ENCODE results near the gene CEP55.

Gene CEP55

GRCh38 chr10:93469454-93469853 lies 27.0 kb upstream of the CEP55 start:
- FAIRE-seq (no peak), DNase-seq (ENCODE audit: low spot score) (no peak)

GRCh38 chr10:93471110-93471651 lies 25.2 kb upstream of the CEP55 start:
- peak; percentile 62 for DNase-seq (ENCODE audit: low spot score)
- no peak for FAIRE-seq

- DNase-seq (ENCODE audit: low spot score) = no peak
- FAIRE-seq = no peak
Observed at GRCh38 chr10:93473161-93473560, 23.3 kb upstream of the CEP55 start.

GRCh38 chr10:93473804-93474472 lies 22.5 kb upstream of the CEP55 start:
- DNase-seq (ENCODE audit: low spot score) (no peak), FAIRE-seq (no peak)

GRCh38 chr10:93475227-93475626 lies 21.2 kb upstream of the CEP55 start:
- DNase-seq (ENCODE audit: low spot score) = no peak
- no peak for FAIRE-seq

- DNase-seq (ENCODE audit: low spot score) (peak; percentile 44), FAIRE-seq (no peak)
Observed at GRCh38 chr10:93475871-93476270, 20.5 kb upstream of the CEP55 start.

- FAIRE-seq (no peak), DNase-seq (ENCODE audit: low spot score) (no peak)
Observed at GRCh38 chr10:93476756-93477155, 19.7 kb upstream of the CEP55 start.

GRCh38 chr10:93478873-93479272 lies 17.5 kb upstream of the CEP55 start:
- DNase-seq (ENCODE audit: low spot score) = no peak

GRCh38 chr10:93481637-93482144 lies 14.7 kb upstream of the CEP55 start:
- FAIRE-seq = no peak

More at GRCh38 chr10:93478873-93479272, 17.5 kb upstream of the CEP55 start:
- no peak for FAIRE-seq

GRCh38 chr10:93482145-93482834 lies 14.1 kb upstream of the CEP55 start, which contains the start of gene MYOF:
Gene MYOF (minus strand): TSS chr10:93482334. CDS start chr10:93482194, 140 bp downstream.
- DNase-seq (ENCODE audit: low spot score) (peak; percentile 64), FAIRE-seq (no peak)

More at GRCh38 chr10:93481637-93482144, 14.7 kb upstream of the CEP55 start:
- DNase-seq (ENCODE audit: low spot score) = no peak

- FAIRE-seq (no peak), DNase-seq (ENCODE audit: low spot score) (no peak)
Observed at GRCh38 chr10:93485690-93486089, 10.7 kb upstream of the CEP55 start.

- no peak for DNase-seq (ENCODE audit: low spot score)
- no peak for FAIRE-seq
Observed at GRCh38 chr10:93488956-93489528, 7.4 kb upstream of the CEP55 start.

GRCh38 chr10:93491602-93492121 lies 4.8 kb upstream of the CEP55 start:
- DNase-seq (ENCODE audit: low spot score) = no peak
- no peak for FAIRE-seq

- FAIRE-seq = no peak
Observed at GRCh38 chr10:93493162-93493561, 3.2 kb upstream of the CEP55 start.

GRCh38 chr10:93494494-93494893 lies 1.9 kb upstream of the CEP55 start:
- DNase-seq (ENCODE audit: low spot score) (no peak), FAIRE-seq (no peak)

More at GRCh38 chr10:93493162-93493561, 3.2 kb upstream of the CEP55 start:
- DNase-seq (ENCODE audit: low spot score) = no peak

GRCh38 chr10:93495654-93496321 lies 624 bp upstream of the CEP55 start:
- FAIRE-seq (no peak), DNase-seq (ENCODE audit: low spot score) (peak; percentile 35)

GRCh38 chr10:93498166-93498565 lies 1.8 kb downstream of the CEP55 start:
- FAIRE-seq (no peak), DNase-seq (ENCODE audit: low spot score) (no peak)

- DNase-seq (ENCODE audit: low spot score) (no peak), FAIRE-seq (no peak)
Observed at GRCh38 chr10:93501650-93502049, 5.2 kb downstream of the CEP55 start.

- FAIRE-seq (no peak), DNase-seq (ENCODE audit: low spot score) (no peak)
Observed at GRCh38 chr10:93503075-93503474, 6.7 kb downstream of the CEP55 start.

- no peak for DNase-seq (ENCODE audit: low spot score)
- no peak for FAIRE-seq
Observed at GRCh38 chr10:93505075-93505474, 8.7 kb downstream of the CEP55 start.

GRCh38 chr10:93509816-93510215 lies 13.4 kb downstream of the CEP55 start:
- FAIRE-seq (no peak), DNase-seq (ENCODE audit: low spot score) (no peak)
